ENCODE data around the gene SAP130.

- TF ChIP-seq CTCF (conservative IDR thresholded peaks at IDR 0.05; ENCODE audit: low read length) (no peak), EZH2phosphoT487 (IDR thresholded peaks at IDR 0.05; ENCODE audit: borderline replicate concordance) (no peak)
Measured at GRCh38 chr2:127954857-127955256, 73.0 kb downstream of the SAP130 start.
